NCI-H510A treated with DMSO at 0.1 percent for 48 hours (cell line): ENCODE results near the gene SLC27A3.
"Not testable (repeated sequence)": the region's sequence is repeated elsewhere in the genome, so short reads cannot be mapped to it uniquely, and the experiment has no call there.

Experiments
- DNase-seq: peaks from one replicate; lab custom pipeline; 2025; lab: John Stamatoyannopoulos, UW

SLC27A3 gene

DNA sequence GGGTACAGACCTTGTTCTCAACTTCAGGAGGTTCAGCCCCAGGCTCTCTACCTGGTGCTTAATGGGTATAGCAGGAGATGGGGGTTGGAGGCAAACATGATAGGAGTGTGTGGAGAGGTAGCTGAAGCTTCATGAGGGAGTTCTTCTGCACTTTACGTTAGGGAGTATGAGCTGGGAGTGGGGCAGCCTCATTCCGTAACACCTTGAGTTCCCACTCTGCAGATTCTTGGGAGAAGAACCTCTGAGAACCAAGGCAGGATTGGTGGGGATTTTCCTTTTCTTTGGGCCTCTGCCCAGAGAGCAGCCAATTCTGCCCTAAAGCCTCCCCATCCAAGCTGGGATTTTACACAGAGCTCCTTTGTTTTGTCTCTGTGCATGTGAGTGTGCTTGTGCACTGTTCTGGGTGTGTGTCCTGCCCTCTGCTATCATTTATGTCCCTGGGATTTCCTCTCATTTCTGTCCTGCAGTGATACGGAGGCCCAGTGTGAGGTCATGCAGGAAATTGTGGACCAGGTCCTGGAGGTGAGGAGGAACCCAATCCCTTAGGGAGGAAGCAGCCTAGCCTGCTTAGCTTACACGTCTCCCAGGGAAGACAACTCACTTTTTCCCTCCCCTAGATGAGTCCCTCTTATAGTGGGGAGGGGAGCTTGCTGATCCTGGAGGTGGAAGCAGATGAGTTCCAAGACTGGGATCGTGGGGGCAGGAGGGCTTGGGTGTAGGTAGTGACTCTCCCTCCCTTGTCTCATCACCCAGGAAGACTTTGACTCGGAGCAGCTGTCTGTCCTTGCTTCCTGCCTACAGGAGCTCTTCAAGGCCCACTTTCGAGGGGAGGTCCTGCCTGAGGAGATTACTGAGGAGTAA lies 11.6 kb upstream of the SLC27A3 start:
- no peak for DNase-seq

DNA sequence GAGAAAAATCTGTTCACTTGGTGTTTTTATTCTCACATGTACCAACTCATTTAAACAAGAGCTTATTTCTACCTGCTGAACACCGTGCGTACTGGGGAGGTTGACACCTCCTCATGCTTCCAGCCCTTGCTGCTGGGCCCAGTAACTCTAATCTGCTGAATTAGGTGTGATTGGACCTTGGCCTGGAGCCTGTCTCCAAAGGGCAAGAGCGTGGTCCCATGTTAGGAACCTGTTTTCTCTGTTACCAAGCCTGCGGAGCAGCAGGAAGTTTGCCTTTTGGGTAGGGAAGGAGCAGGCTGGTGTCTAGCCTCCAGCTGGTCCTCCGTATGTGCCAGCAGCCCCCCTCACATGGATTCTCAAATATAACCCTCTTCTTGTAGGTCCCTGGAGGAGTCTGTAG lies 10.9 kb upstream of the SLC27A3 start:
- no peak for DNase-seq

DNA sequence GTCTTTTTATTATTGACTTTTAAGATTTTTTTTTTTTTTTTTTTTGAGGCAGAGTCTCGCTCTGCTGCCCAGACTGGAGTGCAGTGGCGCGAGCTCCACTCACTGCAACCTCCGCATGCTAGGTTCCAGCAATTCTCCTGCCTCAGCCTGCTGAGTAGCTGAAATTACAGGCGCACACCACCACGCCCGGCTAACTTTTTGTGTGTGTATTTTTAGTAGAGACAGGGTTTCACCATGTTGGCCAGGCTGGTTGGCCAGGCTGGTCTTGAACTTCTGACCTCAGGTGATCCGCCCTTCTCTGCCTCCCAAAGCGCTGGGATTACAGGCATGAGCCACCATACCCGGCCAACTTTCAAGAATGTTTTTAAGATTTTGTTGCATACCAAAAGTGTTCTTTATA lies 8.5 kb upstream of the SLC27A3 start:
- not testable (repeated sequence) for DNase-seq

DNA sequence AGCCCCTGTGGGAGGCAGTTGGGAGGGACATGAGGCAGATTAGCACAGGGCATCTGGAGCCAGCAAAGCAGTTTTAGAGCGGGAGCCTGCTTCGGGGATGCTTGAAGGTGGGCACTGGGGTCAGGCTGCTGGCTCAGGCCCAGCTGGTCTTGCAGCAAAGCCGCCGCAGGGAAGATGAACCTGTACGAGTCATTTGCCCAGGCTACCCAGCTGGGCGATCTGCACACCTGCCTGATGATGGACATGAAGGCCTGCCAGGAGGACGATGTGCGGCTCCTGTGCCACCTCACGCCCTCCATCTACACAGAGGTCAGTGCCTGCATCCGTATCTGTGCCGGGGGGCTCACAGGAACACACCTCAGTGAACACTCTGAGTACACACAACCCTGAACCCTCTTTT lies 7.7 kb upstream of the SLC27A3 start:
- no peak for DNase-seq

GRCh38 chr1:153768316-153769181 lies 6.7 kb upstream of the SLC27A3 start:
- DNase-seq, result no peak

GRCh38 chr1:153769221-153769620 lies 6.0 kb upstream of the SLC27A3 start:
- DNase-seq, result no peak

DNA sequence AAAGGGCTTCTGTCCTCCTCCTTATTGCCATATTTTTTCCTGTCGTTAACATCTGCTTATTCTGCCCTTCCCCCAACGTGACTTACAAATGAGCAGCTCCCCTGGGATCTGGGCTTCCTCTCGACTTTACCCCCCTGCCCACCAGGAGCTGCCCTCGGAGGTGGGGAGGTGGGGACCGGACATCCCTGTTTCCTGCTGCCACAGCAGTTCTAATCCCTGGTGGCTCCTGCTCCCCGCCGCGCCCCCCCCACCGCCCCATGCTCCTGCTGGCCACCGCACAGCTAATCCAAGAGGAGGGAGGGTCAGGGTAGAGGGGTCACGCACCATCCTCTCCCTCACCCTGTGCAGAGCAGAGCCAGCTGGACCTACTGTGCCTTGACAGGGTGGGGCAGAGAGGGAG lies 4.4 kb upstream of the SLC27A3 start:
- DNase-seq, result no peak

- no peak for DNase-seq
Measured at GRCh38 chr1:153771261-153771660, 3.9 kb upstream of the SLC27A3 start.

- DNase-seq, result no peak
Measured at GRCh38 chr1:153771841-153772593, 3.2 kb upstream of the SLC27A3 start.

- DNase-seq, result no peak
Measured at GRCh38 chr1:153773096-153773921, 1.9 kb upstream of the SLC27A3 start.

DNA sequence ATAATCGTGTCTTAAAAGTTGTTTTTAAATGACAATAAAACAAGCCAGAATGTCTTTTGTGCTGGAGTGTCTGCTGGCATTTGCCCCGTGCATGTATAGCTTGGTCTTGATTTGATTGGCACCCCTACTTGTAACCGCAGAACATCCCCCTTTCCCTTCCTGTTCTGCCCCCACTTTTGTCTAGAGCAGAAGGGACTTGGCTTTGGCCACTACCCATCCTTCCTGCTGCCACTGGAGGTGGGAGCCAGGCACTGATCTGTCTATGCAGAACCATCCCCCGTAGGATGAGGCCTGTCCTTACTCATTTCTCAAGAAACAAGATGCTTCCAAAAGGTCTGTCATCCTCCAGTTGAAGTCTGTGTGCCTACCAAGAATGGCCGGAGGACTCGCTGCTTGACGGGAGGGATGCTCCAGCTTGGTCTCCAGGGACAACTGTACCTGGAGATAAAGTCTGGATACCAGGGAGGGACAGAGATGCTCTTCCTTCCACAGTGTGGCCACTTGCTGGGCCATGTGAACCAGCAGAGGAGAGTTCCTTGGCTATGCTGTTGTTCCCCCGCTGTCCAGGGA lies 1.1 kb upstream of the SLC27A3 start:
- no peak for DNase-seq

DNA sequence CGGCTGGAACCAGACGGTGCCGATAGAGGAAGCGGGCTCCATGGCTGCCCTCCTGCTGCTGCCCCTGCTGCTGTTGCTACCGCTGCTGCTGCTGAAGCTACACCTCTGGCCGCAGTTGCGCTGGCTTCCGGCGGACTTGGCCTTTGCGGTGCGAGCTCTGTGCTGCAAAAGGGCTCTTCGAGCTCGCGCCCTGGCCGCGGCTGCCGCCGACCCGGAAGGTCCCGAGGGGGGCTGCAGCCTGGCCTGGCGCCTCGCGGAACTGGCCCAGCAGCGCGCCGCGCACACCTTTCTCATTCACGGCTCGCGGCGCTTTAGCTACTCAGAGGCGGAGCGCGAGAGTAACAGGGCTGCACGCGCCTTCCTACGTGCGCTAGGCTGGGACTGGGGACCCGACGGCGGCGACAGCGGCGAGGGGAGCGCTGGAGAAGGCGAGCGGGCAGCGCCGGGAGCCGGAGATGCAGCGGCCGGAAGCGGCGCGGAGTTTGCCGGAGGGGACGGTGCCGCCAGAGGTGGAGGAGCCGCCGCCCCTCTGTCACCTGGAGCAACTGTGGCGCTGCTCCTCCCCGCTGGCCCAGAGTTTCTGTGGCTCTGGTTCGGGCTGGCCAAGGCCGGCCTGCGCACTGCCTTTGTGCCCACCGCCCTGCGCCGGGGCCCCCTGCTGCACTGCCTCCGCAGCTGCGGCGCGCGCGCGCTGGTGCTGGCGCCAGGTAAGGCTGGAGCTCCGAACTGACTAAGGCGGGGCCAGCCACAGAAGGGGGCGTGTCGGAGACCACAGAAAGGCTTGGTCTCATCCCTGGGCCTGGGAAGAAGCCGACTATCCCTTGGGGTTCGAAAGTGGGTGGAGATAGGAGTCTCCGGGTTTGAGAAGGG lies 486 bp downstream of the SLC27A3 start:
- DNase-seq, result peak; percentile 79

DNA sequence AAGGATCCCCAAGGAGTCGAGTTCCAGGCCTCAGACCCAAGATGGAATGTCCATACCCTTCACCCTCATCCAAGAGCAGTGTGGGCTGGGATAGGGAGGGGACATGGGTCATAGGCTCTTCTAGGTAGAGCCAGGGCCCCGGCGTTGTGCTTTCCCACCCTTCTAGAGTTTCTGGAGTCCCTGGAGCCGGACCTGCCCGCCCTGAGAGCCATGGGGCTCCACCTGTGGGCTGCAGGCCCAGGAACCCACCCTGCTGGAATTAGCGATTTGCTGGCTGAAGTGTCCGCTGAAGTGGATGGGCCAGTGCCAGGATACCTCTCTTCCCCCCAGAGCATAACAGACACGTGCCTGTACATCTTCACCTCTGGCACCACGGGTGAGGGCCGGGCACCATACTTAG lies 1.1 kb downstream of the SLC27A3 start:
- DNase-seq, result no peak

DNA sequence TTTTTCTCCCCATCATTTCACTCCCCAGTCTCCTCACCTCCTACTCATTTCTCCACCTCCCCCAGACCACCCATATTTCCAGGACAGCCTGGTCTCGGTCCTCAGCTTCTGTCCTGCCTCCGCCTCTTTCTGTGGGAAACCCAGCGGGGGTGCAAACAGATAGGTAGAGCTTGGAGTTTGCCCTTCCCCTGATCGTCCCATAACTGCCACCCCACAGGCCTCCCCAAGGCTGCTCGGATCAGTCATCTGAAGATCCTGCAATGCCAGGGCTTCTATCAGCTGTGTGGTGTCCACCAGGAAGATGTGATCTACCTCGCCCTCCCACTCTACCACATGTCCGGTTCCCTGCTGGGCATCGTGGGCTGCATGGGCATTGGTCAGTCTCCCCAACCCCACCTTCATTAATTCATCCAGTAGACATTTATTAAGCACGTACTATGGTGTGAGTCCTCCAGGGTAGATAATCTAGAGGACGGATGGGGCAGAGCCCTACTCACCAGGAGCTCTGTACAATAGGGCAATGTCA lies 1.7 kb downstream of the SLC27A3 start:
- DNase-seq, result no peak

DNA sequence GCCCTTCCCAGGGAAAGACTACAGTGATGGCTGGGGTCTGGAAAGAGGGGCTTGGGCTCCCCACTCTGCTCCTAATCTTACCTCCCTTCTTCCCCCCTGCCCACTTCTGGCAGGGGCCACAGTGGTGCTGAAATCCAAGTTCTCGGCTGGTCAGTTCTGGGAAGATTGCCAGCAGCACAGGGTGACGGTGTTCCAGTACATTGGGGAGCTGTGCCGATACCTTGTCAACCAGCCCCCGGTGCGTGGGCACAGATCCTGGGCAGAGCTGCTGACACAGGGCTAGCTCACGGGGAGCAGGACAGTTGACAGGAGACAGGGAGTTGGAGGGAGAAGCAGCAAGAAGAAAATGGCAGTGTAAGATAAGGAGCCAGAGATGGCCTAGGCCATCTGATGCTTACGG lies 2.4 kb downstream of the SLC27A3 start:
- DNase-seq, result no peak

DNA sequence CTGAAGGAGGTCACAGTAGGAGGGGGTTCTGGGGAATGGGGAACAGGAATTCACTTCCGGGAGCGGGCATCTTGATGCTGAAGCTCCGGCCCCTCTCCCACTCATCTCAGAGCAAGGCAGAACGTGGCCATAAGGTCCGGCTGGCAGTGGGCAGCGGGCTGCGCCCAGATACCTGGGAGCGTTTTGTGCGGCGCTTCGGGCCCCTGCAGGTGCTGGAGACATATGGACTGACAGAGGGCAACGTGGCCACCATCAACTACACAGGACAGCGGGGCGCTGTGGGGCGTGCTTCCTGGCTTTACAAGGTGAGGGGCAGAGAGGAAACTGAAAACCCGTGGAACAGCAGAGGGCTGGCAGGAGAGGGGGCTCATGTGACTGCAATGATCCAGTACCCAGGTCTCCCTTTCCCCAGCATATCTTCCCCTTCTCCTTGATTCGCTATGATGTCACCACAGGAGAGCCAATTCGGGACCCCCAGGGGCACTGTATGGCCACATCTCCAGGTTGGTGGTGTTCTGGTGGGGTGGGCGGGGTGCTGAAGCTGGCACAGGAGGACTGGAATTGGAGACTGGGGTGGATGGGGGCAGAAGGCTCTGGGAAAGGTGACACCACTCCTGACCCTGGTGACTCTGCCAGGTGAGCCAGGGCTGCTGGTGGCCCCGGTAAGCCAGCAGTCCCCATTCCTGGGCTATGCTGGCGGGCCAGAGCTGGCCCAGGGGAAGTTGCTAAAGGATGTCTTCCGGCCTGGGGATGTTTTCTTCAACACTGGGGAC lies 3.0 kb downstream of the SLC27A3 start:
- no peak for DNase-seq

GRCh38 chr1:153778824-153779519 lies 3.8 kb downstream of the SLC27A3 start:
- no peak for DNase-seq

GRCh38 chr1:153779781-153780541 lies 4.8 kb downstream of the SLC27A3 start:
- DNase-seq, result no peak
